Umbilical cord (tissue), 2 donors: ENCODE measurements around the gene P2RX5. TPM values are rescaled to one million over a fixed set of nuclear protein-coding genes. Genes with fewer than 3 reads are reported as not detected.
"Not testable (repeated sequence)": the region's sequence is repeated elsewhere in the genome, so short reads cannot be mapped to it uniquely, and the experiment has no call there.

Experiments used
- DNase-seq: peaks from one replicate; pipeline ENCODE4 v3.0.0-alpha.2; 2015; ENCODE audit warnings: low spot score
- total RNA-seq: library from RNA; depleted of rRNA; stranded (reverse); fragments of >200 nt; gene quantifications from one replicate; pipeline ENCODE4 v1.2.3, GENCODE V29; 2014; ENCODE audit warnings: low replicate concordance; ENCODE audit not compliant: insufficient read depth

Gene P2RX5, protein sequence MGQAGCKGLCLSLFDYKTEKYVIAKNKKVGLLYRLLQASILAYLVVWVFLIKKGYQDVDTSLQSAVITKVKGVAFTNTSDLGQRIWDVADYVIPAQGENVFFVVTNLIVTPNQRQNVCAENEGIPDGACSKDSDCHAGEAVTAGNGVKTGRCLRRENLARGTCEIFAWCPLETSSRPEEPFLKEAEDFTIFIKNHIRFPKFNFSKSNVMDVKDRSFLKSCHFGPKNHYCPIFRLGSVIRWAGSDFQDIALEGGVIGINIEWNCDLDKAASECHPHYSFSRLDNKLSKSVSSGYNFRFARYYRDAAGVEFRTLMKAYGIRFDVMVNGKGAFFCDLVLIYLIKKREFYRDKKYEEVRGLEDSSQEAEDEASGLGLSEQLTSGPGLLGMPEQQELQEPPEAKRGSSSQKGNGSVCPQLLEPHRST
- 0.24 TPM for total RNA-seq

GRCh38 chr17:3695723-3696411 is at the start of gene P2RX5:
P2RX5 (minus strand) TSS chr17:3696155; CDS start chr17:3696005, 150 bp downstream.
- DNase-seq: no peak

GRCh38 chr17:3745071-3745470 is 49.1 kb upstream of the P2RX5 start:
- DNase-seq: no peak

- no peak for DNase-seq
These were observed 48.1 kb upstream of the P2RX5 start for GRCh38 chr17:3744014-3744413.

GRCh38 chr17:3740611-3741073 is 44.7 kb upstream of the P2RX5 start:
- DNase-seq: no peak

DNA sequence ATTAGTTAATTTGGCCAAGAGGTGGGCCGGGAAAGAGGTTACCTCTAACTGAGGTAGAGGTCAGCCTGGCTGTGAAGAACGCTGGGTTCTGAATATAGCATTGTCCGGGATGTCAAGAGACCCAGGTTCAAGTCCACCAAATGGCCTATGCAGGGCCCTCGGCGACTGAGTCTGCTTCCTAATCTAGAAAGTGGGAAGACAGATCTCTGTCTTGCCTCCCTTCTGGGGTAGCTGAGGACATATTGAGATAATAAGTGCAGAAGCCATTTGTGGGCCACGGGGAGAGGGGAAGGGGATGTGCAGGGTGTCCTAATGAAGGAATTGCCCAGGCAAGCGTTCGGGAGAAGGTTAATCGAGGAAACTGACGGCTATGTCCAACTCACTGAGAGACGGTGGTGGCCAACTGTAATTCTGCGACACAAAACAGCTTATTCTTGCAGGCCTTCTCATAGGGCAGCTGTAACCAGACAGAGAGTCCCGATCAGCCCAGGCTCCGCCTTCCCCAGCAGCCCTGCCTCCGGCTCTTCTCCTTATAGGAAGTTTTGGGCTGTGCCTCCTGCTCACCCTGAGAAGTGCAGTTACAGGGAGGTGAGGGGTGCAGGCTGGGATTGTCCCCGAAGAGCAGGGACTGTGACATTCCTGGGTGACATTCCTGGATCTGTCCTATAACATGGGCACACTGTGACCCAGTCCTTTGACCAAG is 43.6 kb upstream of the P2RX5 start:
- DNase-seq: no peak

- DNase-seq: no peak
These were observed 42.8 kb upstream of the P2RX5 start for GRCh38 chr17:3738562-3739295.

DNA sequence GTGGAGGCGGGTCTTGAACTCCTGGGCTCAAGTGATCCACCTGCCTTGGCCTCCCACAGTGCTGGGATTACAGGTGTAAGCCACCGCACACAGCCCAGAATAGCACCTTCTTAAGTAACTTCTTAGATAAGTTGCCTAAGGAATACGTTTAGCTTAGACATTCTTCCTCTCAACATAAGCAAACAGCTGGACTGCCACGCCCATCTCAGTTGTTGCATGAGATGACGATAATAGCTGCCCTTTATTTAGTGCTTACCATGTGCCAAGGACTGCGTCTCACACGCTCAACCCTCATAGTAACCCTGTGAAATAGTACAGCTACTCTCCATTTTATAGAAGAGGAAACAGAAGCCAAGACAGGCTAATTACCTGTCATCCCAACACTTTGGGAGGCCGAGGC is 39.6 kb upstream of the P2RX5 start:
- no peak for DNase-seq

DNA sequence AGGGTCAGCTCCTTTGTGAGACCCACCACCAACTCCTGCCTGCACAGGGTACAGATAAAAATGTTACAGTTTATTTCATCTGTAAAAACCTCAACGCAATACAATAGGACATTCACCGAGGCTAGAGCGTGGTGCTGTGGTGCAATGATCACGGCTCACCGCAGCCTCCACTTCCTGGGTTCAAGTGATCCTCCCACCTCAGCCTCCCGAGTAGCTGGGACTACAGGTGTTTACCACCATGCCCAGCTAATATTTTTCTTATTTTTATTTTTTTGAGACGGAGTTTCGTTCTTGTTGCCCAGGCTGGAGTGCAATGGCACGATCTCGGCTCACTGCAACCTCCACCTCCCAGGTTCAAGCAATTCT is 38.9 kb upstream of the P2RX5 start:
- DNase-seq: not testable (repeated sequence)

DNA sequence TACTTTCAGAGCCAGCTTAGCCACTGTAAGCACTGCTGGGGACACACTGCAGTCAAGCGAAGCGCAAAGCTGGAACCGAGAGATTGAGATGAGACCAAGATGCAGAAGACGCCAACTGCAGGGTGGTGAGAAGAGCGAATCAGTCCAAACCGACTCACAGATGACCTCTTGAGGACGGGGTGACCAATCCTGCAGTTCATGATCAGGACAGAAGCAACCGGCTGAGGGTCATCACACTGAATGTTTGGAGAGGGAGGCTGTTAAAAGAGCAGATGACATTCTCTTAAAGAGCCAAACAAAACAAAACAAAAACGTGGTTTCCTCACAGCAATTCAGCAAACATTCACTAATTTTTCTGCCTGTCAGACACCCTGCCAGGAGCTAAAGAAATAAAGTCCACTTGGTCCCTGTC is 36.3 kb upstream of the P2RX5 start:
- DNase-seq: no peak

DNA sequence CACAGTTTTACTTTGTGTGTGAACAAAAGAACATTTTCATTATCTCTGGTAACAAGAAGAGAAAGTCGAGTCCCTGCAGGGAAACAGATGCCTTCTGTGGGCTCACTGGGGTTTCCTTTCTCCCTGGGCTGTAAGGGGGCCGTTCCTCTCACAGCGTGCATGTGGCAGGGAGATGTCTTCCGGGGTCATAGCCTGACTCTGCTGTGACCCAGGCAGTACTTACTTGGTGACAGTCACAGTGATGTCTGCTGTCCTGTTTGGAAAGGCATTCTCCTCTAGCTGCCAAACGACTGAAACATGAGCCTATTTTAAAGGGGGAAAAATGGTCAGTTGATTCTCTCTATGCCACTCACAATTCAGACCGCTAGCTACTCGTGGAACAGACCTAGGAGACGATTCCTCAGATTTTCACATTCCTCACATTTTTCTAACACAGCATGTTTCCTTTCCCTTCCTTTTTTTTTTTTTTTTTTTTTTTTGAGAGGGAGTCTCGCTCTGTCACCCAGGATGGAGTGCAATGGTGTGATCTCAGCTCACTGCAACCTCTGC is 35.0 kb upstream of the P2RX5 start:
- DNase-seq: no peak

- DNase-seq: no peak
These were observed 33.9 kb upstream of the P2RX5 start for GRCh38 chr17:3729881-3730280.

DNA sequence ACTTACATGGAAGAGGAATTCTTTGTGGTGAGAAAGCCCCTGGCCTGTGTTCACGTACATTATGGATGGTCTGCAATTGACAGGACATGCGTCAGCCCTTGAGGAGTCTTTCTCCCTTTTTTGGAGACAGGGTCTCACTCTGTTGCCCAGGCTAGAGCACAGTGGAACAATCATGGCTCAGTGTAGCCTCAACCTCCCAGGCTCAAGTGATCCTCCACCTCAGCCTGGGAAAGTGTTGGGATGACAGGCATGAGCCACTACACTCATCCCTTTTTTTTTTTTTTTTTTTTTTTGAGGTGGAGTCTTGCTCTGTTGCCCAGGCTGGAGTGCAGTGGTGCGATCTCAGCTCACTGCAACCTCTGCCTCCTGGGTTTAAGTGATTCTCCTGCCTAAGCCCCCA is 32.1 kb upstream of the P2RX5 start:
- DNase-seq: not testable (repeated sequence)

GRCh38 chr17:3727041-3727440 is 31.1 kb upstream of the P2RX5 start:
- no peak for DNase-seq

DNA sequence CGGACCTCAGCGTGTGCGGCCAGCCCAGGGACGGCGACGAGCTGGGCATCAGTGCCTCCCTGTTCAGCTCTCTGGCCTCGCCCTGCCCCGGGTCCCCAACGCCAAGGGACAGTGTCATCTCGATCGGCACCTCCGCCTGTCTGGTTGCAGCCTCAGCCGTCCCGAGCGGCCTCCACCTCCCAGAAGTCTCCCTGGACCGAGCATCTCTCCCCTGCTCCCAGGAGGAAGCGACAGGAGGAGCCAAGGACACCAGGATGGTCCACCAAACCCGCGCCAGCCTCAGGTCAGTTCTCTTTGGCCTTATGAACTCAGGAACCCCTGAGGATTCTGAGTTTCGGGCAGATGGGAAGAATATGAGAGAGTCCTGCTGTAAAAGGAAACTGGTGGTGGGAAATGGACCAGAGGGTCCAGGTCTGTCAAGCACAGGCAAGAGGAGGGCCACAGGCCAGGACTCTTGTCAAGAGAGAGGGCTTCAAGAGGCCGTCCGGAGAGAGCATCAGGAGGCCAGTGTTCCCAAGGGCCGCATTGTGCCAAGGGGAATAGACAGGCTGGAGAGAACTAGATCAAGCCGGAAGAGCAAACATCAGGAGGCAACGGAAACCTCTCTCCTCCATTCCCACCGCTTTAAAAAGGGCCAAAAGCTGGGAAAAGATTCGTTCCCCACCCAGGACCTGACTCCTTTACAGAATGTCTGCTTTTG is 28.6 kb upstream of the P2RX5 start:
- DNase-seq: no peak

- peak; percentile 93 for DNase-seq
These were observed 27.8 kb upstream of the P2RX5 start, which contains the start of gene HASPIN for GRCh38 chr17:3723556-3724377. HASPIN (plus strand) TSS chr17:3723903; CDS start chr17:3723936, 33 bp downstream.

GRCh38 chr17:3723188-3723555 is 27.2 kb upstream of the P2RX5 start:
- no peak for DNase-seq

GRCh38 chr17:3722716-3723115 is 26.8 kb upstream of the P2RX5 start:
- DNase-seq: no peak

DNA sequence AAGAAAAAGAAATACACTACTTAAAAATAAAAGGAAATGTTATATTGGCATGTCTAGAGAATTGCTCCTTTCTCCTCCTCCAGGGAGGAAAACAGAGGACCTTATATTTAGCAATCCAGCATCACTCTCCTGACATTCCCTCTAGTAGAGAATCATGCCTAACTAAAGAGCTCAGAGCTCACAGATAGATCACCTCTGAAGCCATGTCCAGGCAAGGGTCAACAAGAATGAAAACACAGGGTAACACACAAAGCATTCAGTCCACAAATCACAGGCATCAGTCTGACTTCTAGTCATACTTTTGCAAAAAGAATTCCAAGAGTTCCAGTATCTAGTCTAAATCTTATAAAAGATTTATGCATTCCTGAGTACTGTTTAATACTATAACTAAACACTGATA is 23.3 kb upstream of the P2RX5 start:
- DNase-seq: no peak

DNA sequence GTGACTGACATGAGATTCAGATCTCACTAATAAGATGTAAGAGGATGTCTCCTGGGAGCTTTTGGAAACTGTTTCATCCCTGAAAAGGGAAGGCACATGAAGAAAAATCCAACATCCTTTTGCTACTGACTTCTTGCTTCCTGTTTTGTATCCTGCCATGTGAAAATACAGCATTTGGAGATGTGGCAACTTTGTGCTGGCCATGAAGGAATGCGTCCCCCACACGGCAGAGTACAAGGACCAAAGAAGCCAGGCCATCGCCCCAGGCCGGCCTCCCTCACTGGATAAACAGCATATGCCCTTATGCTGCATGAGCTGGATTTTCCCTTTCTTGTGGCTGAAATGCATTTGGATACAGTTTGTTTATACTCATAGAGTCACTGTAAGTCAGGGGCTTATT is 22.2 kb upstream of the P2RX5 start:
- no peak for DNase-seq

DNA sequence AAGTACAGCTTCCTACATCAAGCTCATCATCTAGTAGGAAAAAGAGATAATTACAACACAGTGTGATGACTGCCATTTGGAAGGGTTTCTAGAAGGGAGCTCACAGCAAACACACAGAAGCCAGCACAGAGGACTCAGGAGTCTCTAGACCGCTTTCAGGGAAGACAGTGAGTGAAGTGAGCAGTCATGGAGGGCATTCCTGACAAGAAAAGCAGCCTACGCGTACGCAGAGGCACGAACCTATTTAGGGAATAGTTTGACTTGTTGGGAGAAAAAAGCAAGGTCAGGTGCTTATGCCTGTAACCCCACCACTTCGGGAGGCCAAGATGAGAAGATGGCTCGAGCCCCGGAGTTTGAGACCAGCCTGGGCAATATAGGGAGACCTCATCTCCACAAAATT is 19.3 kb upstream of the P2RX5 start:
- DNase-seq: no peak
